ENCODE data around the gene PIK3AP1. TPM values are rescaled to one million over a fixed set of nuclear protein-coding genes. Genes with fewer than 3 reads are reported as not detected.

The PIK3AP1 gene
- total and polyA plus RNA-seq, 2 of the 13 experiments (the other 11 are each of a cell fraction or from before 2014, with no cell fraction given) = 3.6 to 13.8 TPM

- TF ChIP-seq SP140L (CRISPR knock-in tag; IDR thresholded peaks at IDR 0.05; ENCODE audit: borderline replicate concordance) (no peak), SNAI1 (CRISPR knock-in tag; IDR thresholded peaks at IDR 0.05; ENCODE audit: borderline replicate concordance) (no peak), ZNF800 (CRISPR knock-in tag; IDR thresholded peaks at IDR 0.05) (no peak), TBP (CRISPR knock-in tag; IDR thresholded peaks at IDR 0.05) (no peak), SMAD1 (CRISPR knock-in tag; IDR thresholded peaks at IDR 0.05; ENCODE audit: borderline replicate concordance, low read depth) (no peak), BCLAF1 (IDR thresholded peaks at IDR 0.05) (no peak), PREB (CRISPR knock-in tag; IDR thresholded peaks at IDR 0.05) (no peak), SUZ12 (IDR thresholded peaks at IDR 0.05; ENCODE audit: low read depth, low read length) (no peak), SCMH1 (CRISPR knock-in tag; IDR thresholded peaks at IDR 0.05; ENCODE audit: borderline replicate concordance) (no peak), CBX1 (IDR thresholded peaks at IDR 0.05; ENCODE audit: low read depth) (no peak), ZNF7 (CRISPR knock-in tag; IDR thresholded peaks at IDR 0.05) (no peak), ZNF792 (CRISPR knock-in tag; IDR thresholded peaks at IDR 0.05) (no peak), ZNF260 (CRISPR knock-in tag; IDR thresholded peaks at IDR 0.05; ENCODE audit: borderline replicate concordance, low read depth) (no peak), RCOR2 (CRISPR knock-in tag; IDR thresholded peaks at IDR 0.05) (peak; percentile 60; the same call in 1 of the 2 replicates), GTF3A (CRISPR knock-in tag; conservative IDR thresholded peaks at IDR 0.05) (no peak), TP53 (CRISPR knock-in tag; conservative IDR thresholded peaks at IDR 0.05) (no peak), ZNF3 (CRISPR knock-in tag; IDR thresholded peaks at IDR 0.05) (no peak), NR0B2 (CRISPR knock-in tag; IDR thresholded peaks at IDR 0.05) (no peak), ZNF639 (CRISPR knock-in tag; conservative IDR thresholded peaks at IDR 0.05) (no peak), NR2F6 (IDR thresholded peaks at IDR 0.05) (peak; percentile 92), NR2F6 (CRISPR knock-in tag; IDR thresholded peaks at IDR 0.05) (peak; percentile 93), LBX2 (CRISPR knock-in tag; IDR thresholded peaks at IDR 0.05; ENCODE audit: borderline replicate concordance) (no peak), POLR2G (IDR thresholded peaks at IDR 0.05; ENCODE audit: low read depth, low read length) (peak; percentile 42; the same call in 1 of the 2 replicates), ZNF782 (CRISPR knock-in tag; IDR thresholded peaks at IDR 0.05; ENCODE audit: borderline replicate concordance) (no peak)
Measured at GRCh38 chr10:96673318-96674099, 46.8 kb downstream of the PIK3AP1 start (continued).
